ENCODE data around the gene IFNGR2. TPM values are rescaled to one million over a fixed set of nuclear protein-coding genes. Genes with fewer than 3 reads are reported as not detected.

IFNGR2 gene
- total and polyA plus RNA-seq, 2 experiments from 2014 or later = 21.9 to 29.4 TPM

- TF ChIP-seq ETS1 (IDR thresholded peaks at IDR 0.05) = no peak
- TF ChIP-seq EZH2phosphoT487 (IDR thresholded peaks at IDR 0.05; ENCODE audit: unreplicated experiment) = no peak
Measured at GRCh38 chr21:33449616-33450015, 46.4 kb downstream of the IFNGR2 start (continued).

- no peak for DNase-seq (ENCODE audit: low spot score)
- Mint-ChIP-seq H3K27me3 (ENCODE audit: insufficient read depth, low read depth, poor library complexity) (no peaks in the 10 kb centered on the region), H3K36me3 (ENCODE audit: low read depth) (peaks cover 5% of the 10 kb centered on the region; the same call in 1 of the 3 replicates), H3K27ac (no peak overlapping the region), H3K4me3 (no peak overlapping the region), H3K9me3 (no peaks in the 10 kb centered on the region), H3K4me1 (peaks cover 7% of the 10 kb centered on the region; the same call in 2 of the 3 replicates)
- H4K20me1 ChIP-seq (replicated peaks; ENCODE audit: insufficient read depth) = peaks cover 4% of the 10 kb centered on the region; the same call in 1 of the 2 replicates
- TF ChIP-seq JUNB (IDR thresholded peaks at IDR 0.05; ENCODE audit: unreplicated experiment) (no peak), ZNF462 (CRISPR knock-in tag; IDR thresholded peaks at IDR 0.05) (no peak), STAT1 (IDR thresholded peaks at IDR 0.05; ENCODE audit: unreplicated experiment) (no peak), CTCF (conservative IDR thresholded peaks at IDR 0.05; ENCODE audit: low read depth in 2 of 2) (no peak), EZH2 (IDR thresholded peaks at IDR 0.05; ENCODE audit: low read depth, unreplicated experiment) (no peak), REST (IDR thresholded peaks at IDR 0.05; ENCODE audit: unreplicated experiment) (no peak), ZNF331 (CRISPR knock-in tag; IDR thresholded peaks at IDR 0.05; ENCODE audit: low read depth) (no peak)
- H3K27me3 ChIP-seq (ENCODE audit: insufficient read depth) = no peaks in the 10 kb centered on the region
- no peaks in the 10 kb centered on the region for H3K79me2 ChIP-seq (replicated peaks; ENCODE audit: insufficient read depth)
- no peaks in the 10 kb centered on the region; the same call in 1 of the 2 replicates for H3K36me3 ChIP-seq (ENCODE audit: insufficient read depth)
- no peak for ATAC-seq
- no peak overlapping the region for H3K4me2 ChIP-seq
- H3F3A ChIP-seq (replicated peaks; ENCODE audit: low read depth) = no peaks in the 10 kb centered on the region
- no peak overlapping the region for H3K27ac ChIP-seq (ENCODE audit: low read depth)
- no peaks in the 10 kb centered on the region for H3K9me2 ChIP-seq (ENCODE audit: insufficient read depth)
- no peak overlapping the region for H3K4me3 ChIP-seq
- no peak overlapping the region for H2AFZ ChIP-seq
- no peaks in the 10 kb centered on the region for H3K4me1 ChIP-seq (ENCODE audit: insufficient read depth)
Measured at GRCh38 chr21:33451634-33452071, 48.4 kb downstream of the IFNGR2 start.
